K562 (cell line): ENCODE results near the gene PLPP6. TPM values are rescaled to one million over a fixed set of nuclear protein-coding genes. Genes with fewer than 3 reads are reported as not detected.

Experiments
- ARID1B ChIP-seq: fragments of 450-650 bp; IDR thresholded peaks from 2 replicates; pipeline ENCODE4 v1.6.1; 2016; ENCODE audit warnings: antibody characterized with exemption, mild to moderate bottlenecking, inconsistent platforms
- BCLAF1 ChIP-seq, 2 experiments: fragments of 450-650 bp in 1 of 2; IDR thresholded peaks; 2 replicates each; pipeline ENCODE4 v1.6.1; 2011 to 2017; ENCODE audit warnings: low read depth in 2 of 2, antibody characterized with exemption in 1 of 2, borderline replicate concordance in 1 of 2, low read length in 1 of 2, mild to moderate bottlenecking in 1 of 2, mixed read lengths in 1 of 2; ENCODE audit not compliant: control insufficient read depth in 1 of 2
- CBX8 ChIP-seq: fragments of 200-600 bp; sonication (generic); IDR thresholded peaks from 2 replicates; pipeline ENCODE4 v1.6.1; 2012; ENCODE audit warnings: borderline replicate concordance, mixed run types, low read depth, mild to moderate bottlenecking, moderate library complexity, mixed read lengths, low read length, control low read depth, inconsistent platforms; ENCODE audit not compliant: poor library complexity, severe bottlenecking; ENCODE audit errors: extremely low read depth
- CEBPB ChIP-seq: fragments of 450-650 bp; IDR thresholded peaks from 2 replicates; pipeline ENCODE4 v1.6.1; 2016; ENCODE audit warnings: missing genetic modification characterization, missing compliant biosample characterization
- DACH1 ChIP-seq: fragments of 450-650 bp; IDR thresholded peaks from 2 replicates; pipeline ENCODE4 v1.6.1; 2018; ENCODE audit not compliant: partially characterized antibody
- DIDO1 ChIP-seq: fragments of 450-650 bp; IDR thresholded peaks from 2 replicates; pipeline ENCODE4 v1.6.1; 2016; ENCODE audit warnings: low read depth, missing biosample characterization, missing genetic modification characterization
- E2F4 ChIP-seq: sonication (generic); formaldehyde crosslinking; IDR thresholded peaks from 2 replicates; pipeline ENCODE4 v1.8.0; 2022; ENCODE audit warnings: mild to moderate bottlenecking, low read depth, missing genetic modification reagents
- FOSL1 ChIP-seq: fragments of 200-800 bp; sonication (Bioruptor generic); conservative IDR thresholded peaks from 2 replicates; pipeline ENCODE4 v1.6.1; 2016; ENCODE audit warnings: missing genetic modification characterization, missing compliant biosample characterization
- HEY1 ChIP-seq: fragments of 250-450 bp; sonication (Bioruptor Pico); IDR thresholded peaks from 2 replicates; pipeline ENCODE4 v1.5.0; 2020; ENCODE audit warnings: mild to moderate bottlenecking, moderate library complexity, borderline replicate concordance
- HMG20B ChIP-seq: fragments of 250-450 bp; sonication (Bioruptor Pico); IDR thresholded peaks from 2 replicates; pipeline ENCODE4 v1.5.0; 2021; ENCODE audit warnings: mild to moderate bottlenecking
- JUND ChIP-seq, 2 experiments: IDR thresholded peaks; 2 replicates in 1 of 2; 3 replicates in 1 of 2; pipeline ENCODE4 v1.6.1; 2011; ENCODE audit warnings: borderline replicate concordance in 2 of 2, low read depth in 2 of 2, low read length in 2 of 2, improper control_type of control experiment in 1 of 2, missing biosample characterization in 1 of 2, missing genetic modification characterization in 1 of 2, missing genetic modification reagents in 1 of 2
- MYC ChIP-seq, 2 experiments: fragments of 250-450 bp in 1 of 2; sonication (Bioruptor Pico) in 1 of 2; IDR thresholded peaks; 2 replicates each; pipeline versions ENCODE4 v1.5.1 to v1.6.1; 2012 to 2021; ENCODE audit warnings: low read depth in 2 of 2, borderline replicate concordance in 1 of 2, improper control_type of control experiment in 1 of 2, low read length in 1 of 2, mild to moderate bottlenecking in 1 of 2, moderate library complexity in 1 of 2
- NFIC ChIP-seq: fragments of 450-650 bp; IDR thresholded peaks from 2 replicates; pipeline ENCODE4 v1.6.1; 2017; ENCODE audit warnings: mild to moderate bottlenecking, inconsistent platforms
- PML ChIP-seq: IDR thresholded peaks from 2 replicates; pipeline ENCODE4 v1.6.1; 2012; ENCODE audit warnings: low read length, inconsistent platforms
- POLR3G ChIP-seq: IDR thresholded peaks from 2 replicates; pipeline ENCODE4 v1.6.1; 2011; ENCODE audit not compliant: insufficient read length, insufficient replicate concordance; ENCODE audit errors: extremely low read depth
- SMAD1 ChIP-seq: fragments of 150-350 bp; IDR thresholded peaks from 2 replicates; pipeline ENCODE4 v1.6.1; 2014; ENCODE audit warnings: low read length, low read depth; ENCODE audit not compliant: partially characterized antibody
- TCFL5 ChIP-seq: fragments of 250-450 bp; sonication (Bioruptor Pico); conservative IDR thresholded peaks from 2 replicates; pipeline ENCODE4 v1.6.1; 2021; ENCODE audit warnings: mild to moderate bottlenecking, moderate library complexity, matching md5 sums
- ZBTB7A ChIP-seq: IDR thresholded peaks from 2 replicates; pipeline ENCODE4 v1.6.1; 2011; ENCODE audit warnings: low read depth, mild to moderate bottlenecking, low read length, moderate library complexity, borderline replicate concordance; ENCODE audit not compliant: control insufficient read depth
- ZFX ChIP-seq: sonication (generic); formaldehyde crosslinking; IDR thresholded peaks from 2 replicates; pipeline ENCODE4 v1.8.0; 2022; ENCODE audit warnings: mild to moderate bottlenecking, missing genetic modification reagents, moderate library complexity
- ZKSCAN3 ChIP-seq: fragments of 250-450 bp; sonication (Bioruptor Pico); IDR thresholded peaks from 2 replicates; pipeline ENCODE4 v1.4.0; 2020
- ZNF311 ChIP-seq: fragments of 250-450 bp; sonication (Bioruptor Pico); IDR thresholded peaks from 2 replicates; pipeline ENCODE4 v1.4.0; 2020; ENCODE audit warnings: mild to moderate bottlenecking, moderate library complexity
- ZNF511 ChIP-seq: sonication (generic); formaldehyde crosslinking; IDR thresholded peaks from 2 replicates; pipeline ENCODE4 v1.8.0; 2022; ENCODE audit warnings: mild to moderate bottlenecking, missing genetic modification reagents
- ZNF583 ChIP-seq: fragments of 250-450 bp; sonication (Bioruptor Pico); IDR thresholded peaks from 2 replicates; pipeline ENCODE4 v1.4.0; 2020
- polyA plus RNA-seq, 8 experiments: library from polyadenylated mRNA; depleted of rRNA in 4 of 8; stranded (reverse) in 5 of 8; unstranded in 3 of 8; fragments of >200 nt; fragmentation: Nextera tagmentation in 2 of 8; fragmentation: Illumina TruSeq in 1 of 8; extraction: Ambion mirVana in 2 of 8; extraction: Trizol in 1 of 8; gene quantifications; 2 replicates each; pipeline versions ENCODE4 v1.2.1 to v1.2.3, GENCODE V29; 2011 to 2014; ENCODE audit warnings: inconsistent platforms in 1 of 8, missing spikeins in 1 of 8
- total RNA-seq, 7 experiments: library from RNA; depleted of rRNA in 6 of 7; stranded (reverse); fragments of >200 nt in 6 of 7; fragmentation: Illumina TruSeq in 2 of 7; extraction: Trizol in 2 of 7; gene quantifications; 2 replicates each; pipeline versions ENCODE4 v1.2.1 to v1.2.3, GENCODE V29; 2011 to 2021; ENCODE audit warnings: low replicate concordance in 1 of 7

The PLPP6 gene
- total and polyA plus RNA-seq, 9 of the 15 experiments (the other 6 are each of a cell fraction or from before 2014, with no cell fraction given): 1.9 to 8.9 (median 5.6) TPM

- no peak for TF ChIP-seq MYC (IDR thresholded peaks at IDR 0.05; ENCODE audit: low read depth, low read length)
- TF ChIP-seq MYC (CRISPR knock-in tag; IDR thresholded peaks at IDR 0.05; ENCODE audit: borderline replicate concordance, low read depth): no peak
- TF ChIP-seq E2F4: no peak
- TF ChIP-seq ZNF583: no peak
- no peak for TF ChIP-seq CEBPB (tag)
- TF ChIP-seq DIDO1: no peak
- TF ChIP-seq HEY1 (CRISPR knock-in tag): no peak
- TF ChIP-seq FOSL1 (tag): peak; percentile 87
- no peak for TF ChIP-seq SMAD1
- no peak for TF ChIP-seq ZNF511
- TF ChIP-seq DACH1: no peak
- no peak for TF ChIP-seq ZKSCAN3 (CRISPR knock-in tag)
- TF ChIP-seq ZFX: no peak
- no peak for TF ChIP-seq BCLAF1 (IDR thresholded peaks at IDR 0.05; ENCODE audit: borderline replicate concordance in 1 of 2, control insufficient read depth in 1 of 2, low read depth in 2 of 2, low read length in 1 of 2)
- no peak for TF ChIP-seq PML
- TF ChIP-seq TCFL5 (CRISPR knock-in tag): no peak
- peak; percentile 91 for TF ChIP-seq JUND (IDR thresholded peaks at IDR 0.05; ENCODE audit: borderline replicate concordance, low read depth, low read length)
- peak; percentile 85; the same call in 2 of the 3 replicates for TF ChIP-seq JUND (tag; IDR thresholded peaks at IDR 0.05; ENCODE audit: borderline replicate concordance, low read depth, low read length)
- no peak for TF ChIP-seq CBX8
- TF ChIP-seq ZNF311 (CRISPR knock-in tag): no peak
- no peak for TF ChIP-seq POLR3G
- peak; percentile 75 for TF ChIP-seq ARID1B
- TF ChIP-seq HMG20B (CRISPR knock-in tag): no peak
- no peak for TF ChIP-seq NFIC
- no peak for TF ChIP-seq ZBTB7A
These were observed 24.0 kb downstream of the PLPP6 start (continued) for GRCh38 chr9:4686112-4686511.
